ENCODE data around the gene MRPS24.
"Not testable (repeated sequence)": the region's sequence is repeated elsewhere in the genome, so short reads cannot be mapped to it uniquely, and the experiment has no call there.

MRPS24 gene

GRCh38 chr7:43869006-43869866, at the start of gene MRPS24:
Gene MRPS24, minus strand, starts transcription at chr7:43869517. Its CDS starts 22 bp downstream, at chr7:43869495.
- DNase-seq, result peak; percentile 76

GRCh38 chr7:43915907-43916306, 46.6 kb upstream of the MRPS24 start:
- no peak for DNase-seq

- DNase-seq, result no peak
Observed at GRCh38 chr7:43914795-43915194, 45.5 kb upstream of the MRPS24 start.

GRCh38 chr7:43906331-43907010, 37.2 kb upstream of the MRPS24 start, which contains the start of gene URGCP:
Gene URGCP, minus strand, starts transcription at chr7:43906596. Its CDS starts 21 bp downstream, at chr7:43906575.
- DNase-seq, result no peak

GRCh38 chr7:43905956-43906330, 36.6 kb upstream of the MRPS24 start:
- no peak for DNase-seq

GRCh38 chr7:43905209-43905946, 36.1 kb upstream of the MRPS24 start:
- no peak for DNase-seq

- DNase-seq, result no peak
Observed at GRCh38 chr7:43904533-43905208, 35.4 kb upstream of the MRPS24 start.

GRCh38 chr7:43902542-43903054, 33.3 kb upstream of the MRPS24 start:
- DNase-seq, result no peak

- DNase-seq, result not testable (repeated sequence)
Observed at GRCh38 chr7:43898571-43898970, 29.3 kb upstream of the MRPS24 start.

GRCh38 chr7:43895847-43896415, 26.6 kb upstream of the MRPS24 start:
- no peak for DNase-seq

- no peak for DNase-seq
Observed at GRCh38 chr7:43891069-43891955, 22.0 kb upstream of the MRPS24 start.

- DNase-seq, result no peak
Observed at GRCh38 chr7:43890468-43890867, 21.2 kb upstream of the MRPS24 start.

- no peak for DNase-seq
Observed at GRCh38 chr7:43888993-43889945, 20.0 kb upstream of the MRPS24 start.

- no peak for DNase-seq
Observed at GRCh38 chr7:43884617-43885016, 15.3 kb upstream of the MRPS24 start.

GRCh38 chr7:43884209-43884608, 14.9 kb upstream of the MRPS24 start:
- DNase-seq, result no peak

- no peak for DNase-seq
Observed at GRCh38 chr7:43880596-43880995, 11.3 kb upstream of the MRPS24 start.

- DNase-seq, result no peak
Observed at GRCh38 chr7:43879477-43879876, 10.2 kb upstream of the MRPS24 start.

GRCh38 chr7:43878867-43879266, 9.6 kb upstream of the MRPS24 start:
- DNase-seq, result no peak

- DNase-seq, result no peak
Observed at GRCh38 chr7:43877968-43878864, 8.9 kb upstream of the MRPS24 start.

Measured in NCI-H2029 treated with DMSO at 0.1 percent for 48 hours (cell line).